ENCODE results near the gene CLIP3.
A peak's percentile ranks its signal among the peaks of the same experiment; 100 is the strongest.

CLIP3 gene, protein sequence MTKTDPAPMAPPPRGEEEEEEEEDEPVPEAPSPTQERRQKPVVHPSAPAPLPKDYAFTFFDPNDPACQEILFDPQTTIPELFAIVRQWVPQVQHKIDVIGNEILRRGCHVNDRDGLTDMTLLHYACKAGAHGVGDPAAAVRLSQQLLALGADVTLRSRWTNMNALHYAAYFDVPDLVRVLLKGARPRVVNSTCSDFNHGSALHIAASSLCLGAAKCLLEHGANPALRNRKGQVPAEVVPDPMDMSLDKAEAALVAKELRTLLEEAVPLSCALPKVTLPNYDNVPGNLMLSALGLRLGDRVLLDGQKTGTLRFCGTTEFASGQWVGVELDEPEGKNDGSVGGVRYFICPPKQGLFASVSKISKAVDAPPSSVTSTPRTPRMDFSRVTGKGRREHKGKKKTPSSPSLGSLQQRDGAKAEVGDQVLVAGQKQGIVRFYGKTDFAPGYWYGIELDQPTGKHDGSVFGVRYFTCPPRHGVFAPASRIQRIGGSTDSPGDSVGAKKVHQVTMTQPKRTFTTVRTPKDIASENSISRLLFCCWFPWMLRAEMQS

DNA sequence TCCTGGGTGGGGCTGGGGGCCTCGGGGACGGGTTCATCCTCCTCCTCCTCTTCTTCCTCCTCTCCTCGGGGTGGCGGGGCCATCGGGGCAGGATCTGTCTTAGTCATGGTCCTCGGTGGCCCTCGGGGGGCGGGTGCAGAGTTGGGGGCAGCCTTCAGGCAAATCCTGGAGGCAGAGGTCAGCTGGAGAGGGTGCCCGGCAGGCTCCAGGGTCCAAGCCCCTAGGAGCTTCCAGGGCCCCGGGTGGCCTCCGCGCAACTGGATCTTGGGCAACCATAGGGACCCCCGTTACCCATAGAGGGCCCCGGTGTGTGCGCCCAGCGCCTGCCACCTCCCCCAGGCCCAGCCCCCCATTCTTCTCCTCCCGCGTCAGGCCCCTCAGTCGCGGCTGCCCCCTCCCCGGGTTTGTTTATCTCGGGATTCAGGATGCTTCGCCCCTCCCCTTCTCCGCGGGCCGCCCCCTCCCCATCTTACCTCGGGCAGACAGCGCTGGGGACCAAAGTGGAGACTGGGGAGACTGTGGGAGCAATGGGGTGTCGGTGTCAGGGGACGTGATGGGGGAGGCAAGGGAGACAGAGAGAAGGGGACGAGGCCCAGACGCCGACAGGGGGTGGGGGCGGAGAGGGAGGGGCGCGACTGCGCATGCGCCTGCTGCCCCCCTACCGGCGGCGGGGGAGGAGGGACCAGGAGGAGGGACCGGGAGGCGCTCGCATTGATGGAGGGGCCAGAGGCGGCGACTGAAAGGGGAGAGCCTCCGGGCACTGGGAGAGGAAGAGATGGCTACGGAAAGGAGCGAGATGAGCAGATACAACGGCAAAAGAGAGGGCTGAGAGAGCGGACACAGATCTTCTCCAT, at the start of gene CLIP3:
Gene CLIP3, minus strand, starts transcription at position 623 of the 854 bp plus-strand sequence. Its CDS starts 516 bp downstream, at position 107.
- TF ChIP-seq, protein P1, sequence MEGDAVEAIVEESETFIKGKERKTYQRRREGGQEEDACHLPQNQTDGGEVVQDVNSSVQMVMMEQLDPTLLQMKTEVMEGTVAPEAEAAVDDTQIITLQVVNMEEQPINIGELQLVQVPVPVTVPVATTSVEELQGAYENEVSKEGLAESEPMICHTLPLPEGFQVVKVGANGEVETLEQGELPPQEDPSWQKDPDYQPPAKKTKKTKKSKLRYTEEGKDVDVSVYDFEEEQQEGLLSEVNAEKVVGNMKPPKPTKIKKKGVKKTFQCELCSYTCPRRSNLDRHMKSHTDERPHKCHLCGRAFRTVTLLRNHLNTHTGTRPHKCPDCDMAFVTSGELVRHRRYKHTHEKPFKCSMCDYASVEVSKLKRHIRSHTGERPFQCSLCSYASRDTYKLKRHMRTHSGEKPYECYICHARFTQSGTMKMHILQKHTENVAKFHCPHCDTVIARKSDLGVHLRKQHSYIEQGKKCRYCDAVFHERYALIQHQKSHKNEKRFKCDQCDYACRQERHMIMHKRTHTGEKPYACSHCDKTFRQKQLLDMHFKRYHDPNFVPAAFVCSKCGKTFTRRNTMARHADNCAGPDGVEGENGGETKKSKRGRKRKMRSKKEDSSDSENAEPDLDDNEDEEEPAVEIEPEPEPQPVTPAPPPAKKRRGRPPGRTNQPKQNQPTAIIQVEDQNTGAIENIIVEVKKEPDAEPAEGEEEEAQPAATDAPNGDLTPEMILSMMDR (conservative IDR thresholded peaks at IDR 0.05; ENCODE audit: low read depth), result no peak
- ChIA-PET CTCF (no interaction called here), POLR2A (ENCODE audit: low non-redundant PET) (no interaction called here)
- no peak for DNase-seq (ENCODE audit: low spot score)
- H3K27ac ChIP-seq, result no peak within 1 kb of the TSS

DNA sequence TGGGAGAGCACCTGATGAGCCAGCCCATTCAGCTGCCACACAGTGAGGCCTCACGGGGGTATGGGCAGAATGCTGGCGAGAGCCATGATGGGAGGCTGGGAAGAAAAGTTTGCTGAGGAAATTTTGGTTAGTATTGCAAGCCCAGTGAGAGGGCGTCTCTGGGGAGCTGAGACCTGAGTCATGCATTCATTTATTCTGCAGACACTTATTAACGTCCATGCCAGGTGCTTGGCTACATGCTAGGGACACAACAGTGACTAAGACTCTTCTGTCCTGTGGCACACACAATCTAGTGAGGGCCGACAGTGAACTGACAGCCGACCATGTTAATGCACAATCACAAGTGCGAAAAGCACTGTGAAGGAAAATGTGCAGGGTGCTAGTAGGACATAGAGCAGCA, 49.2 kb upstream of the CLIP3 start:
- POLR2A ChIA-PET (ENCODE audit: low non-redundant PET), result no interaction called here
- CTCF ChIA-PET, result interaction anchor here (0.7 kb wide), 1 partner anchor 85 kb away, joined by 4 read pairs; no protein-coding TSS in a partner anchor
- 0 out of 2 replicates have a peak overlapping the region, but pooled peaks have one; percentile 18 for H3K27ac ChIP-seq
- no peak for DNase-seq (ENCODE audit: low spot score)
- TF ChIP-seq, protein P1 (conservative IDR thresholded peaks at IDR 0.05; ENCODE audit: low read depth), result no peak

DNA sequence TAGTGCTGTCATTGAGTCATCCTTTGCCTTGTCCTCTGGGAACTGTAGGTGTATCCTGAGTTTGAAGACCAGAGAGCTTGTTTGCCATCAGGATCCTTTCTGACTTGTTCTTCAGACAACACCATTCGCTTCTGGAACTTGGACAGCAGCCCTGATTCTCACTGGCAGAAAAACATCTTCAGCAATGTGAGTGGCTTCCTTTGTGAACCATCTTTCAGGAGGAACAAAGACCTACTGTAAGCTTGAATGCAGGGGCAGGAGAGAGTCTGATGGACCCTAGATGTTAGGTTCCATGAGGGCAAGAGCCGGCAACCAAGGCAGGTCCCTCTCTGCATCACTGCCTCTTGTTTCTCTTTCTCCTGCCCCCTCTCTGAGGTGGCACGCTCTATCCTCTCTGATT, 48.7 kb upstream of the CLIP3 start:
- ChIA-PET POLR2A (ENCODE audit: low non-redundant PET) (no interaction called here), CTCF (no interaction called here)
- H3K27ac ChIP-seq, result 0 out of 2 replicates have a peak overlapping the region, but pooled peaks have one; percentile 18
- DNase-seq (ENCODE audit: low spot score), result no peak
- TF ChIP-seq, protein P1 (conservative IDR thresholded peaks at IDR 0.05; ENCODE audit: low read depth), result no peak

DNA sequence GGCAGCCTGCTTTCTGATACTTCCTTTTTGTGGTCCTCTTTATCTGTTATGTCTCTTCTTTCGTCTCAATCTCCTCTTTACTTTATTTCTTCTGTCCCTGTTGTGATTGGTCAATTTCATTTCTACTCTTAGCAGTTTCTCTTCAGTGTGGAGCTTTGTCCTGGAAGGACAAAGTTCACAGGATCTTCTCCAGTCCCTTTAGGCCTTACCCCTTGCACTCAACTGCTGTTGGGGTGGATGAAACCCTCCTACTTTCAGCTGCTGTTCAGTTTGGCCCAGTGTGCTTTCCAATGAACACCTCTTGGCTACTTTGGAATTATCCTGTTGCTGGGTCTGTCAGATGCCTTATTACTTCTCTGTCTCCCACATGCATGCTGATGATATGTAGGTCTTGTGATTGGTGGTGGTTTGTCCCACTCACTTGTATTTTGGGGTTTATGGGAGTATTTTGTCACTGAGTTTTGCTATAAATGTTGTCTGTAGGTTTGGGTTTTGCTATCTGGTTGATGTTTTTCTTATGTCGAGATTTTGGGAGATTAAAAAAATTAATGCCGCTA, 46.8 kb upstream of the CLIP3 start:
- CTCF ChIA-PET, result interaction anchor here (0.6 kb wide), 2 partner anchors 19 to 92 kb away, joined by 3 to 4 read pairs; no protein-coding TSS in a partner anchor
- TF ChIP-seq, protein P1 (conservative IDR thresholded peaks at IDR 0.05; ENCODE audit: low read depth), result no peak
- H3K27ac ChIP-seq, result no peak overlapping the region
- DNase-seq (ENCODE audit: low spot score), result no peak
- POLR2A ChIA-PET (ENCODE audit: low non-redundant PET), result no interaction called here

DNA sequence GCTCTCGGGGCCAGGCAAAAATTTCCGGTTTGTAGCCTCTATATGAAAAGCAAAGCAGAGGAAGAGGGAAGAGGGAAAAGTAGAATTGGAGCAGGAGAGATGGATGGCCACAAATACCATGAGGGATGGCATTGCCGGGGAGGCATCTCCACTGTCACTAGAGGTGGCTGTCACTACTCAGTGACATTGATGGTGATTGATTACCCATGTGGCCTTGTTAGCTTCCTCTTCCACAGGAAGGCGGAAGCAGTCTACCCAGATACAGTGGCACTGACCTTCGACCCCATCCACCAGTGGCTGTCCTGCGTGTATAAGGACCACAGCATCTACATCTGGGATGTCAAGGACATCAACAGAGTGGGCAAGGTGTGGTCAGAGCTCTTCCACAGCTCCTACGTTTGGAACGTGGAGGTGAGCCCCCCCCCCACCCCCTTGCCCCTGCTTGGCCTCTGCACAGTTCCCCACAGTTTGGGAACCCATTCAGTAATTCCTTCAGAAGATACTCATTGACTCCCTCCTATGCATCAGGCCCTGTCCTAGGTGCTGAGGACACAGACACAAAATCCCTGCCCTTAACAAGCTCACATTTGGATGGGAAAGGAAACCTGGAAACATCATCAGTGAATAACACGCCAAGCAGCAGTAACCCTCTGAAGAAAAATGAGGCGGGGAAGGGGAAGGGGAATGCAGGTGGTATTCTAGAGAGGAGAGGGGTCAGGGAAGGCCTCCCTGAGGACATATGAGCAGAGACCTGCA, 40.6 kb upstream of the CLIP3 start:
- no peak for DNase-seq (ENCODE audit: low spot score)
- no peak overlapping the region for H3K27ac ChIP-seq
- TF ChIP-seq, protein P1 (conservative IDR thresholded peaks at IDR 0.05; ENCODE audit: low read depth), result no peak
- CTCF ChIA-PET, result no interaction called here
- POLR2A ChIA-PET (ENCODE audit: low non-redundant PET), result no interaction called here
